CD14-positive monocyte (primary cell): ENCODE measurements around the gene DHRS2. TPM values are rescaled to one million over a fixed set of nuclear protein-coding genes. Genes with fewer than 3 reads are reported as not detected.

Source experiments
- DNase-seq, 3 donors: peaks; one replicate each; pipeline ENCODE4 v3.0.0-alpha.2; 2011 to 2022
- H2AFZ ChIP-seq: 2 replicates; pipeline ENCODE4 v1.6.0; 2012; ENCODE audit warnings: mild to moderate bottlenecking, low read depth, low read length, inconsistent platforms; ENCODE audit not compliant: insufficient read depth, poor library complexity, severe bottlenecking
- H3K27ac ChIP-seq, 2 donors: 1 replicate in 1 of 2; 2 replicates in 1 of 2; pipeline ENCODE4 v1.5.1; 2012 to 2013; ENCODE audit warnings: low read length in 2 of 2, control low read depth in 1 of 2, inconsistent platforms in 1 of 2, low read depth in 1 of 2, mild to moderate bottlenecking in 1 of 2
- H3K27me3 ChIP-seq, 2 donors: one replicate each; pipeline versions ENCODE4 v1.6.0 to v1.6.1; 2011 to 2013; ENCODE audit warnings: low read length in 2 of 2; ENCODE audit not compliant: control insufficient read depth in 2 of 2, insufficient read depth in 2 of 2
- H3K36me3 ChIP-seq, 2 donors: replicated peaks in 1 of 2; 1 replicate in 1 of 2; 2 replicates in 1 of 2; pipeline versions ENCODE4 v1.5.1 to v1.6.1; 2012 to 2013; ENCODE audit warnings: low read length in 2 of 2, control low read depth in 1 of 2, inconsistent platforms in 1 of 2, mild to moderate bottlenecking in 1 of 2; ENCODE audit not compliant: insufficient read depth in 2 of 2, control insufficient read depth in 1 of 2
- H3K4me1 ChIP-seq, 2 donors: 1 replicate in 1 of 2; 2 replicates in 1 of 2; pipeline versions ENCODE4 v1.5.1 to v1.6.1; 2012 to 2013; ENCODE audit warnings: low read length in 2 of 2, control low read depth in 1 of 2, inconsistent platforms in 1 of 2, mild to moderate bottlenecking in 1 of 2, moderate library complexity in 1 of 2; ENCODE audit not compliant: insufficient read depth in 2 of 2, control insufficient read depth in 1 of 2
- H3K4me2 ChIP-seq: replicated peaks from 2 replicates; pipeline ENCODE3; 2012; ENCODE audit warnings: low read length, moderate library complexity, mild to moderate bottlenecking; ENCODE audit not compliant: poor library complexity, severe bottlenecking; ENCODE audit errors: extremely low read depth
- H3K4me3 ChIP-seq, 3 experiments: fragments of 200-600 bp in 1 of 3; sonication (generic) in 1 of 3; replicated peaks in 1 of 3; 1 replicate in 2 of 3; 2 replicates in 1 of 3; pipeline ENCODE4 v1.5.1; 2011 to 2013; ENCODE audit warnings: low read length in 3 of 3, mild to moderate bottlenecking in 3 of 3, control low read depth in 2 of 3, low read depth in 2 of 3, inconsistent platforms in 1 of 3, moderate library complexity in 1 of 3
- H3K79me2 ChIP-seq: 2 replicates; pipeline ENCODE4 v1.6.0; 2012; ENCODE audit warnings: mild to moderate bottlenecking, control low read depth, inconsistent platforms, low read length, moderate library complexity; ENCODE audit not compliant: insufficient read depth
- H3K9ac ChIP-seq: 2 replicates; pipeline ENCODE4 v1.6.0; 2017; ENCODE audit warnings: low read length, mild to moderate bottlenecking; ENCODE audit not compliant: insufficient read depth, poor library complexity, severe bottlenecking
- H3K9me3 ChIP-seq, 2 donors: replicated peaks in 1 of 2; 1 replicate in 1 of 2; 2 replicates in 1 of 2; pipeline versions ENCODE4 v1.5.1 to v1.6.1; 2012 to 2013; ENCODE audit warnings: low read length in 2 of 2, control low read depth in 1 of 2; ENCODE audit not compliant: control insufficient read depth in 1 of 2, insufficient read depth in 1 of 2
- H4K20me1 ChIP-seq: 2 replicates; pipeline ENCODE4 v1.6.0; 2012; ENCODE audit warnings: mild to moderate bottlenecking, low read length, control low read depth, moderate library complexity; ENCODE audit not compliant: insufficient read depth
- H3K27ac Mint-ChIP-seq, 7 donors: one replicate each; pipeline ENCODE4 v1.8.0; 2020; ENCODE audit warnings: mild to moderate bottlenecking in 7 of 7, mixed read lengths in 7 of 7, moderate library complexity in 6 of 7, inconsistent platforms in 2 of 7
- H3K27me3 Mint-ChIP-seq, 3 donors: one replicate each; pipeline ENCODE4 v1.8.0; 2021 to 2022; ENCODE audit warnings: low read depth in 3 of 3, mild to moderate bottlenecking in 3 of 3, mixed read lengths in 3 of 3, moderate library complexity in 3 of 3, inconsistent platforms in 1 of 3
- H3K36me3 Mint-ChIP-seq, 2 donors: one replicate each; pipeline ENCODE4 v1.8.0; 2020; ENCODE audit warnings: mixed read lengths in 2 of 2, inconsistent platforms in 1 of 2, mild to moderate bottlenecking in 1 of 2
- H3K4me1 Mint-ChIP-seq: one replicate; pipeline ENCODE4 v1.8.0; 2020; ENCODE audit warnings: mild to moderate bottlenecking, mixed read lengths
- H3K4me3 Mint-ChIP-seq, 2 donors: one replicate each; pipeline ENCODE4 v1.8.0; 2020; ENCODE audit warnings: mild to moderate bottlenecking in 2 of 2, mixed read lengths in 2 of 2, moderate library complexity in 1 of 2
- H3K9me3 Mint-ChIP-seq, 7 donors: one replicate each; pipeline ENCODE4 v1.8.0; 2020 to 2022; ENCODE audit warnings: mixed read lengths in 7 of 7, mild to moderate bottlenecking in 6 of 7, moderate library complexity in 6 of 7, inconsistent platforms in 2 of 7
- WGBS: methylation state at CpG from one replicate; pipeline ENCODE4 v1.1.5; 2013; ENCODE audit warnings: missing lambda C conversion rate; ENCODE audit not compliant: insufficient coverage; 5-methylcytosine and 5-hydroxymethylcytosine counted together
- intact Hi-C, 2 donors: fragments of 100-400 bp; cut with micrococcal nuclease; formaldehyde crosslinking; loops; one replicate each; pipeline versions ENCODE4 v1.15.0 to v1.15.1; 2023
- polyA plus RNA-seq, 3 donors: library from polyadenylated mRNA; depleted of rRNA in 1 of 3; unstranded in 2 of 3; stranded (reverse) in 1 of 3; fragments of 300-500 nt in 2 of 3; fragments of >200 nt in 1 of 3; fragmentation: Illumina TruSeq in 2 of 3; gene quantifications; 1 replicate in 2 of 3; 2 replicates in 1 of 3; pipeline ENCODE4 v1.2.3, GENCODE V29; 2012 to 2021
- TF ChIP-seq, protein P1 (sequence below): fragments of 200-600 bp; IDR thresholded peaks from one replicate; pipeline ENCODE4 v1.8.0; 2022; ENCODE audit warnings: antibody characterized with exemption, mild to moderate bottlenecking

The DHRS2 gene
- polyA plus RNA-seq, 3 donors, result not detected

DNA sequence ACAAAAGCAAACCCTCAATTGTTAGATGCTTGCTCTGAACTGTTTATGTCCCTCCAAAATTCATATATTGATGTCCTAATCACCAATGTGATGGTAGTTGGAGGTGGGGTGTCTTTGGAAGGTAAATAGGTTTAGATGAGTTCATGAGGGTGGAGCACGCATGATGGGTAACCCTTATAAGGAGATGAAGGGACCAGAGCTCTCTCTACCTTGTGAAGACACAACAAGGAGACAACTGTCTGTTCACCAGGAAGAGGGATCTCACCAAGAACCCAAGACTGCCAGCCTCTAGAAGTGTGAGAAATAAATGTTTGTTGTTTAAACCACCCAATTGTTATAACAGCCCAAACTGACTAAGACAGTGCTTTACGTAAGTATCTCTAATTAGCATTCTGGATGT is 27.0 kb downstream of the DHRS2 start:
- no peak for DNase-seq
- Histone ChIP-seq H3K27me3 (no peaks in the 10 kb centered on the region), H3K79me2 (no peaks in the 10 kb centered on the region), H4K20me1 (no peaks in the 10 kb centered on the region), H3K27ac (no peak overlapping the region), H3K4me3 (no peak overlapping the region), H3K9me3 (no peaks in the 10 kb centered on the region), H3K36me3 (no peaks in the 10 kb centered on the region), H3K9ac (no peak overlapping the region), H3K4me1 (no peaks in the 10 kb centered on the region), H3K4me2 (no peak overlapping the region), H2AFZ (no peak overlapping the region)
- Mint-ChIP-seq H3K9me3 (peaks cover 0 to 2% (median 0%) of the 10 kb centered on the region in 7 donors), H3K27ac (peak overlapping the region in 1 of 7 donors; percentile 14), H3K4me3 (no peak overlapping the region), H3K27me3 (peaks cover 2 to 9% (median 7%) of the 10 kb centered on the region in 3 donors), H3K36me3 (no peaks in the 10 kb centered on the region), H3K4me1 (no peaks in the 10 kb centered on the region)
- TF ChIP-seq, protein P1, sequence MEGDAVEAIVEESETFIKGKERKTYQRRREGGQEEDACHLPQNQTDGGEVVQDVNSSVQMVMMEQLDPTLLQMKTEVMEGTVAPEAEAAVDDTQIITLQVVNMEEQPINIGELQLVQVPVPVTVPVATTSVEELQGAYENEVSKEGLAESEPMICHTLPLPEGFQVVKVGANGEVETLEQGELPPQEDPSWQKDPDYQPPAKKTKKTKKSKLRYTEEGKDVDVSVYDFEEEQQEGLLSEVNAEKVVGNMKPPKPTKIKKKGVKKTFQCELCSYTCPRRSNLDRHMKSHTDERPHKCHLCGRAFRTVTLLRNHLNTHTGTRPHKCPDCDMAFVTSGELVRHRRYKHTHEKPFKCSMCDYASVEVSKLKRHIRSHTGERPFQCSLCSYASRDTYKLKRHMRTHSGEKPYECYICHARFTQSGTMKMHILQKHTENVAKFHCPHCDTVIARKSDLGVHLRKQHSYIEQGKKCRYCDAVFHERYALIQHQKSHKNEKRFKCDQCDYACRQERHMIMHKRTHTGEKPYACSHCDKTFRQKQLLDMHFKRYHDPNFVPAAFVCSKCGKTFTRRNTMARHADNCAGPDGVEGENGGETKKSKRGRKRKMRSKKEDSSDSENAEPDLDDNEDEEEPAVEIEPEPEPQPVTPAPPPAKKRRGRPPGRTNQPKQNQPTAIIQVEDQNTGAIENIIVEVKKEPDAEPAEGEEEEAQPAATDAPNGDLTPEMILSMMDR, result no peak
- 100% methylated on average over 1 of the region's 2 CpGs for WGBS
- intact Hi-C loops, result no loop called here

DNA sequence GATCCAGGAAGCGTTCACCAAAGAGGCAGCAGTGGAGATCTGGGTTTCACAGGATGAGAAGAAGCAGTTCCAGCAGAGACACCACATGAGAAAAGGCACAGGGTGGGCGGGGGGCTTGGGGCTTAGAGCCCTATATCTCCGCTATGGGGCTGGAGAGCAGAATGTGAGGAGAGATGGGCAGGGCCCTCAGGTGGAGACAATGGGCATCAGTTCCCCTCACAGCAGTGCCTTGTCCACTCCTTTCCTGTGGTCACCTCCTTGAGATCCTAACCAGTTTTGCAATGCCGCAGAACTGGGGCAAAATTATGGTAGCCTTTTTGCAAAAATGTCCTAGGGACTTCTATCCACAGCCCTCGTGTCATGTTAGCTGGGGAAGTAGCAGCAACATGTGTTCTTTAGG is 27.5 kb downstream of the DHRS2 start:
- H3K9ac ChIP-seq, result no peak overlapping the region
- H2AFZ ChIP-seq, result no peak overlapping the region
- Mint-ChIP-seq H3K4me3 (no peak overlapping the region), H3K27ac (no peak overlapping the region), H3K27me3 (peaks cover 0 to 7% (median 5%) of the 10 kb centered on the region in 3 donors), H3K4me1 (no peaks in the 10 kb centered on the region), H3K36me3 (no peaks in the 10 kb centered on the region), H3K9me3 (peaks cover 0 to 2% (median 0%) of the 10 kb centered on the region in 7 donors)
- no peak overlapping the region for H3K27ac ChIP-seq
- TF ChIP-seq, protein P1, result no peak
- H3K79me2 ChIP-seq, result no peaks in the 10 kb centered on the region
- no peaks in the 10 kb centered on the region for H3K4me1 ChIP-seq
- no peak for DNase-seq
- H4K20me1 ChIP-seq, result no peaks in the 10 kb centered on the region
- intact Hi-C loops, result no loop called here
- 100% methylated on average over 2 of the region's 5 CpGs for WGBS
- no peak overlapping the region for H3K4me3 ChIP-seq
- H3K36me3 ChIP-seq, result no peaks in the 10 kb centered on the region
- no peak overlapping the region for H3K4me2 ChIP-seq
- no peaks in the 10 kb centered on the region for H3K9me3 ChIP-seq
- H3K27me3 ChIP-seq, result no peaks in the 10 kb centered on the region
